Tibial nerve (tissue), 4 donors: ENCODE results near the gene C3. TPM values are rescaled to one million over a fixed set of nuclear protein-coding genes. Genes with fewer than 3 reads are reported as not detected.
"Not testable (repeated sequence)": the region's sequence is repeated elsewhere in the genome, so short reads cannot be mapped to it uniquely, and the experiment has no call there.

Experiments used
- DNase-seq, 2 donors: peaks; one replicate each; pipeline ENCODE4 v3.0.0-alpha.2; 2019; ENCODE audit warnings: low spot score in 2 of 2
- H3K27ac ChIP-seq, 4 donors: fragments of 200-600 bp; sonication (generic) in 3 of 4; one replicate each; pipeline ENCODE4 v1.5.1; 2017 to 2019; ENCODE audit warnings: mild to moderate bottlenecking in 1 of 4
- H3K27me3 ChIP-seq, 2 donors: fragments of 200-600 bp; sonication (generic) in 1 of 2; one replicate each; pipeline versions ENCODE4 v1.5.1 to v1.6.0; 2017 to 2019
- H3K36me3 ChIP-seq, 3 donors: fragments of 200-600 bp; sonication (generic); one replicate each; pipeline ENCODE4 v1.5.1; 2018 to 2019
- H3K4me1 ChIP-seq, 4 donors: fragments of 200-600 bp; sonication (generic) in 3 of 4; one replicate each; pipeline ENCODE4 v1.5.1; 2017 to 2019
- H3K4me3 ChIP-seq, 4 donors: fragments of 200-600 bp; sonication (generic) in 3 of 4; one replicate each; pipeline ENCODE4 v1.5.1; 2017 to 2019; ENCODE audit warnings: mild to moderate bottlenecking in 1 of 4, moderate library complexity in 1 of 4
- H3K9me3 ChIP-seq, 4 donors: fragments of 200-600 bp; sonication (generic) in 3 of 4; one replicate each; pipeline ENCODE4 v1.5.1; 2017 to 2019
- EP300 ChIP-seq, 2 donors: sonication (generic); formaldehyde crosslinking; IDR thresholded peaks; one replicate each; pipeline ENCODE4 v1.6.1; 2017; ENCODE audit warnings: antibody characterized with exemption in 2 of 2, mild to moderate bottlenecking in 1 of 2
- POLR2A ChIP-seq, 2 donors: fragments of 450-650 bp; IDR thresholded peaks; one replicate each; pipeline ENCODE4 v1.6.1; 2017; ENCODE audit warnings: antibody characterized with exemption in 2 of 2, mild to moderate bottlenecking in 2 of 2, moderate library complexity in 2 of 2
- WGBS, 2 donors: methylation state at CpG; one replicate each; pipeline ENCODE4 v1.1.5; 2018; 5-methylcytosine and 5-hydroxymethylcytosine counted together
- total RNA-seq, 4 donors: library from RNA; depleted of rRNA; stranded (reverse); fragments of >200 nt; gene quantifications; one replicate each; pipeline ENCODE4 v1.1.0, GENCODE V29; 2016
- TF ChIP-seq, protein P1 (sequence below), 5 experiments: fragments of 200-600 bp in 3 of 5; fragments of 450-650 bp in 2 of 5; sonication (generic) in 3 of 5; IDR thresholded peaks; one replicate each; pipeline ENCODE4 v1.5.1; 2016 to 2019; ENCODE audit warnings: antibody characterized with exemption in 5 of 5, mild to moderate bottlenecking in 3 of 5, moderate library complexity in 2 of 5

C3 gene
- total RNA-seq, 4 donors from 2014 or later: 256 to 1,128 (median 733) TPM

DNA sequence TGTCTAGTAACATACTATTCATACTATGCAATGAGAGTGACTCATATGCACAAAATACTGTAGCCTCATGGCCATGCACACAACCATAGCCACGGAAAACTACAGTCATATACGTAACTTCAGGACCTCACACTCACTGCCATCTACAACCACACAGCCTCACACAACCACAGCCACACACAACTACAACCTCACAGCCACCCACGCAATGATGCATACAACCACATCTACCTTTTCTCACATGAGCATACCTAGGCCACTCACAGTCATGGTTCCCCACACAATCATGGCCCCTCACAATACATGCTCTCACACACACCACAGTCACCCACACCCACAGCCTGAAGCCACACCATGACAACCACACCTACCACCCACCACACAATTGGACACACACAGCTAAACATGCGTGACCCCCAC lies 41.8 kb downstream of the C3 start:
- no peak for DNase-seq
- Histone ChIP-seq H3K4me3 (no peak overlapping the region), H3K27ac (no peak overlapping the region), H3K27me3 (no peaks in the 10 kb centered on the region), H3K9me3 (peaks cover 0 to 20% (median 0%) of the 10 kb centered on the region in 4 donors), H3K4me1 (peaks cover 0 to 5% (median 0%) of the 10 kb centered on the region in 4 donors), H3K36me3 (peaks cover 0 to 38% (median 0%) of the 10 kb centered on the region in 3 donors)
- TF ChIP-seq EP300 (IDR thresholded peaks at IDR 0.05) (no peak), POLR2A (IDR thresholded peaks at IDR 0.05) (no peak)
- TF ChIP-seq, protein P1, sequence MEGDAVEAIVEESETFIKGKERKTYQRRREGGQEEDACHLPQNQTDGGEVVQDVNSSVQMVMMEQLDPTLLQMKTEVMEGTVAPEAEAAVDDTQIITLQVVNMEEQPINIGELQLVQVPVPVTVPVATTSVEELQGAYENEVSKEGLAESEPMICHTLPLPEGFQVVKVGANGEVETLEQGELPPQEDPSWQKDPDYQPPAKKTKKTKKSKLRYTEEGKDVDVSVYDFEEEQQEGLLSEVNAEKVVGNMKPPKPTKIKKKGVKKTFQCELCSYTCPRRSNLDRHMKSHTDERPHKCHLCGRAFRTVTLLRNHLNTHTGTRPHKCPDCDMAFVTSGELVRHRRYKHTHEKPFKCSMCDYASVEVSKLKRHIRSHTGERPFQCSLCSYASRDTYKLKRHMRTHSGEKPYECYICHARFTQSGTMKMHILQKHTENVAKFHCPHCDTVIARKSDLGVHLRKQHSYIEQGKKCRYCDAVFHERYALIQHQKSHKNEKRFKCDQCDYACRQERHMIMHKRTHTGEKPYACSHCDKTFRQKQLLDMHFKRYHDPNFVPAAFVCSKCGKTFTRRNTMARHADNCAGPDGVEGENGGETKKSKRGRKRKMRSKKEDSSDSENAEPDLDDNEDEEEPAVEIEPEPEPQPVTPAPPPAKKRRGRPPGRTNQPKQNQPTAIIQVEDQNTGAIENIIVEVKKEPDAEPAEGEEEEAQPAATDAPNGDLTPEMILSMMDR (IDR thresholded peaks at IDR 0.05): no peak
- 93 to 96% methylated on average over 4 of the region's 4 CpGs for WGBS, 2 donors

DNA sequence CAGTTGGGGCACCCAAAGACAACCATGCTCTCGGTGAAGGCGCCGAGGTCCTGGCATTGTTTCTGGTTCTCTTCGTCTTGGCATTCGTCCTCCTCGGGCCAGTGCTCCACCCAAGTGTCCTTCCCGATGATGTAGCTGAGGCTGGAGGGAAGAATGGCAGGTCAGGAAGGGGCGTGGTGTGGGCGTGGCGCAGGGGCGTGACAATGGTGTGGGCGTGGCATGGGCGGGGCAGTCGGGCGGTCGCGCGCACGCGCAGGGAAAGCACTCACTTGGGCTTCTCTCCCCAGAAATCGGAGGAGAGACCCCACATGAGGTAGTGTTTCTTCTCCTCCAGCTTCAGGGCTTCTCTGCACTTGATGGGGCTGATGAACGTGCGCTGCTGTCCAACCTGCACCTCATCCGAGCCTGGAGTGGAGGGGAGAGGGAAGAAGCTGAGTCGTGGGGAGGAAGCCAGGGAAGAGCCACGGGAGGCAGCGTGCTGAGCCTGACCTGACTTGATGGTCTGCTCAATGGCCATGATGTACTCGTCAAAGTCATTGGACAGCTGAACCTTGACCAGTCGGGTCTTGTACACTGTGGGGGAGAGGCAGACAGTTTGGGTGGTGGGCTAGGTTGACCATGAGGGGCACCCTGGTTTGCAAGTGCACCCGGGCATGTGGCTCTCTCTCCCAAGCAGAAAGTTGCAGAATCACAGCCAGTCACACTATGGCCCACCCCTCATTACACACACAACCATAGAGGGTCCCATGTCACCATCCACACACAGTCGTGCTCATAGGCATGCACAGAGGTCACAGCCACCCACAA lies 42.4 kb downstream of the C3 start:
- H3K27me3 ChIP-seq: no peaks in the 10 kb centered on the region
- 60 to 65% methylated on average over 31 of the region's 31 CpGs for WGBS, 2 donors
- TF ChIP-seq EP300 (IDR thresholded peaks at IDR 0.05) (no peak), POLR2A (IDR thresholded peaks at IDR 0.05) (no peak)
- TF ChIP-seq, protein P1 (IDR thresholded peaks at IDR 0.05): no peak
- peaks cover 0 to 20% (median 0%) of the 10 kb centered on the region in 4 donors for H3K9me3 ChIP-seq
- H3K27ac ChIP-seq: no peak overlapping the region
- H3K4me3 ChIP-seq: no peak overlapping the region
- DNase-seq: no peak
- peaks cover 0 to 5% (median 0%) of the 10 kb centered on the region in 4 donors for H3K4me1 ChIP-seq
- peaks cover 0 to 34% (median 0%) of the 10 kb centered on the region in 3 donors for H3K36me3 ChIP-seq

DNA sequence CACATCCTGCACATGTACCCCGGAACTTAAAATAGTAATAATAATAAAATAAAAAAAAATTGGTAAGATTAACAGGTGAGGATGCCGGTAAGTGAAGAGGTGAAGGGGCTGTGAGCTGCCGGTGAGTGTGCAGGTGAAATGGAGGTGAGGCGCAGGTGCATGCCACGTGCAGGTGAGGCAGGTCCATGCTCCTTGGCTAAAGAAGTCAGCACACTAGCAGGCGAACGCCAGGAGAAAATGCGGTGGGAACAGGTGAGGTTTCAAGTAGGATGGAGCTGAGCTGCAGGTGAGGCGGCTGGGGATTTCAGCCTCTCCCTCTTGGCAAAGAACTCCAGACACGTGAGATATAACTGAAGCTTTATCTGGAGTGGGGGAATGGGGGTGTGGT lies 43.0 kb downstream of the C3 start:
- no peak for TF ChIP-seq EP300 (IDR thresholded peaks at IDR 0.05)
- no peak for TF ChIP-seq POLR2A (IDR thresholded peaks at IDR 0.05)
- TF ChIP-seq, protein P1 (IDR thresholded peaks at IDR 0.05): no peak
- peaks cover 0 to 34% (median 0%) of the 10 kb centered on the region in 3 donors for H3K36me3 ChIP-seq
- H3K27me3 ChIP-seq: no peaks in the 10 kb centered on the region
- WGBS, 2 donors: 77 to 81% methylated on average over 10 of the region's 10 CpGs
- H3K27ac ChIP-seq: no peak overlapping the region
- peaks cover 0 to 5% (median 0%) of the 10 kb centered on the region in 4 donors for H3K4me1 ChIP-seq
- H3K9me3 ChIP-seq: peaks cover 0 to 20% (median 0%) of the 10 kb centered on the region in 4 donors
- no peak overlapping the region for H3K4me3 ChIP-seq
- DNase-seq: no peak

- peaks cover 0 to 5% (median 0%) of the 10 kb centered on the region in 4 donors for H3K4me1 ChIP-seq
- no peak overlapping the region for H3K27ac ChIP-seq
- no peak overlapping the region for H3K4me3 ChIP-seq
- TF ChIP-seq POLR2A (IDR thresholded peaks at IDR 0.05): no peak
- no peak for TF ChIP-seq EP300 (IDR thresholded peaks at IDR 0.05)
- TF ChIP-seq, protein P1 (IDR thresholded peaks at IDR 0.05): no peak
- WGBS, 2 donors: 87 to 92% methylated on average over 8 of the region's 8 CpGs
- peaks cover 0 to 20% (median 0%) of the 10 kb centered on the region in 4 donors for H3K9me3 ChIP-seq
- H3K27me3 ChIP-seq: no peaks in the 10 kb centered on the region
- peaks cover 0 to 34% (median 0%) of the 10 kb centered on the region in 3 donors for H3K36me3 ChIP-seq
- no peak for DNase-seq
These were observed 44.2 kb downstream of the C3 start for GRCh38 chr19:6676288-6676687.

- peak in 1 of 2 donors; percentile 28 for DNase-seq
- TF ChIP-seq POLR2A (IDR thresholded peaks at IDR 0.05) (no peak), EP300 (IDR thresholded peaks at IDR 0.05) (no peak)
- TF ChIP-seq, protein P1 (IDR thresholded peaks at IDR 0.05): no peak
- H3K27me3 ChIP-seq: no peaks in the 10 kb centered on the region
- H3K4me3 ChIP-seq: no peak overlapping the region
- peaks cover 0 to 8% (median 0%) of the 10 kb centered on the region in 4 donors for H3K9me3 ChIP-seq
- H3K36me3 ChIP-seq: peaks cover 0 to 21% (median 0%) of the 10 kb centered on the region in 3 donors
- H3K4me1 ChIP-seq: peaks cover 0 to 5% (median 0%) of the 10 kb centered on the region in 4 donors
- no peak overlapping the region for H3K27ac ChIP-seq
- WGBS, 2 donors: 11 to 20% methylated on average over 8 of the region's 8 CpGs
These were observed 45.6 kb downstream of the C3 start for GRCh38 chr19:6674868-6675305.

DNA sequence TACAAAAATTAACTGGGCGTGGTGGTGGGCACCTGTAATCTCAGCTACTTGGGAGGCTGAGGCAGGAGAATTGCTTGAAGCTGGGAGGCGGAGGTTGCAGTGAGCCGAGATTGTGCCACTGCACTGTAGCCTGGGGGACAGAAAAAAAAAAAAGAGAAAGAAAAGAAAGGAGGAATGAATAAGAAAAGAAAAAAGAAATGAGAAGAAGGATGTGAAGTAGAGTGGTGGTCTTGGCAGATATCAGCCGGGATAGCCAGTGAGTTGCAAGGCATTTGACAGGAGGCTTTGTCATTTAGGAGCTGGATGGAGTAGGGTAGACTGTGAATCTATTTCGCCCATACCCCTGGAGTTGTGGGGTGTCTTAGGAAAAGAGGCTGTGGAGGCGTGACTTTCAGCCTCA lies 46.0 kb downstream of the C3 start:
- H3K36me3 ChIP-seq: peaks cover 0 to 17% (median 0%) of the 10 kb centered on the region in 3 donors
- H3K9me3 ChIP-seq, H3K27me3 ChIP-seq, H3K4me3 ChIP-seq, H3K27ac ChIP-seq, DNase-seq, H3K4me1 ChIP-seq: not testable (repeated sequence)
- 82 to 85% methylated on average over 6 of the region's 6 CpGs for WGBS, 2 donors
